Loucy (cell line): ENCODE measurements around the gene DNLZ.

Source experiments
- EZH2phosphoT487 ChIP-seq: fragments of 200-600 bp; IDR thresholded peaks from 2 replicates; pipeline ENCODE4 v1.6.1; 2018; ENCODE audit warnings: antibody characterized with exemption, mild to moderate bottlenecking, moderate library complexity, borderline replicate concordance
- TF ChIP-seq, protein P1 (sequence below): fragments of 200-600 bp; sonication (generic); conservative IDR thresholded peaks from 2 replicates; pipeline ENCODE4 v1.5.1; 2014; ENCODE audit warnings: mild to moderate bottlenecking, antibody characterized with exemption, low read length

DNA sequence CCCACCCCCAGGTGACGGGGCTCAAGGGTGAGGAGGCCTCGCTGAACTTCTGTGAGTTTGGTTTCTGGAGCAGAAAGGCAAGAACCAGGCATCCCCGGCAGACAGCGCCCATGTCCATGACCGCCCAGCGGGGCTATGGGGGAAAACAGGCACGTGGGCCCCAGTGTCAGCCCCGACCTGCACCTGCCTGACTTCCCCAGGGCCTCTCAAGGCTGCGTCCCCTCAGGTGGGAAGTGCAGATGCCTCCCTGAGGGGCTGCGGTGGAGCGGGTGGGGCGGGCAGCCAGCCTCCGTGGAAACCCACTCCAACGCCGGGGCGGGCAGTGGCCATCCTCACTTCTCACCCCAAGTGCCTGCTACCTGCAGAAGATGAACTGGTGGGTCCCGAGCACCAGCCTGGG lies 16.8 kb upstream of the DNLZ start:
- TF ChIP-seq, protein P1, sequence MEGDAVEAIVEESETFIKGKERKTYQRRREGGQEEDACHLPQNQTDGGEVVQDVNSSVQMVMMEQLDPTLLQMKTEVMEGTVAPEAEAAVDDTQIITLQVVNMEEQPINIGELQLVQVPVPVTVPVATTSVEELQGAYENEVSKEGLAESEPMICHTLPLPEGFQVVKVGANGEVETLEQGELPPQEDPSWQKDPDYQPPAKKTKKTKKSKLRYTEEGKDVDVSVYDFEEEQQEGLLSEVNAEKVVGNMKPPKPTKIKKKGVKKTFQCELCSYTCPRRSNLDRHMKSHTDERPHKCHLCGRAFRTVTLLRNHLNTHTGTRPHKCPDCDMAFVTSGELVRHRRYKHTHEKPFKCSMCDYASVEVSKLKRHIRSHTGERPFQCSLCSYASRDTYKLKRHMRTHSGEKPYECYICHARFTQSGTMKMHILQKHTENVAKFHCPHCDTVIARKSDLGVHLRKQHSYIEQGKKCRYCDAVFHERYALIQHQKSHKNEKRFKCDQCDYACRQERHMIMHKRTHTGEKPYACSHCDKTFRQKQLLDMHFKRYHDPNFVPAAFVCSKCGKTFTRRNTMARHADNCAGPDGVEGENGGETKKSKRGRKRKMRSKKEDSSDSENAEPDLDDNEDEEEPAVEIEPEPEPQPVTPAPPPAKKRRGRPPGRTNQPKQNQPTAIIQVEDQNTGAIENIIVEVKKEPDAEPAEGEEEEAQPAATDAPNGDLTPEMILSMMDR = no peak
- no peak for TF ChIP-seq EZH2phosphoT487
